NT2/D1 (cell line): Measurements from ENCODE around the gene CAD.

ENCODE experiments used
- DNase-seq: peaks from one replicate; pipeline ENCODE4 v3.0.0-alpha.2; 2011; ENCODE audit warnings: low read depth, low spot score
- H3K27me3 ChIP-seq: 2 replicates; pipeline ENCODE4 v1.6.0; 2011; ENCODE audit warnings: mild to moderate bottlenecking; ENCODE audit not compliant: insufficient read length, insufficient read depth
- H3K36me3 ChIP-seq: 2 replicates; pipeline ENCODE4 v1.6.1; 2011; ENCODE audit warnings: mild to moderate bottlenecking, low read length, mixed read lengths; ENCODE audit not compliant: insufficient read depth, insufficient read length
- H3K4me1 ChIP-seq: 2 replicates; pipeline ENCODE4 v1.5.1; 2011; ENCODE audit not compliant: insufficient read depth, insufficient read length
- H3K4me3 ChIP-seq: 2 replicates; pipeline ENCODE4 v1.5.1; 2011; ENCODE audit warnings: low read depth; ENCODE audit not compliant: insufficient read length
- H3K9ac ChIP-seq: 2 replicates; pipeline ENCODE4 v1.6.0; 2011; ENCODE audit warnings: low read depth; ENCODE audit not compliant: insufficient read length
- H3K9me3 ChIP-seq: 2 replicates; pipeline ENCODE4 v1.5.1; 2011; ENCODE audit warnings: mild to moderate bottlenecking, low read length; ENCODE audit not compliant: insufficient read depth
- SUZ12 ChIP-seq: IDR thresholded peaks from 2 replicates; pipeline ENCODE4 v1.6.1; 2011; ENCODE audit not compliant: insufficient read length, insufficient read depth; ENCODE audit errors: extremely low read depth
- YY1 ChIP-seq: IDR thresholded peaks from 2 replicates; pipeline ENCODE4 v1.6.1; 2011; ENCODE audit not compliant: insufficient read length, insufficient read depth
- ZNF274 ChIP-seq: IDR thresholded peaks from 2 replicates; pipeline ENCODE4 v1.6.1; 2011; ENCODE audit warnings: mild to moderate bottlenecking, low read depth, low read length

CAD gene

GRCh38 chr2:27261241-27261925 is 44.2 kb downstream of the CAD start:
- Histone ChIP-seq H3K36me3 (no peaks in the 10 kb centered on the region), H3K9me3 (peaks cover 4% of the 10 kb centered on the region; the same call in 1 of the 2 replicates), H3K4me3 (no peak overlapping the region), H3K4me1 (peaks cover 6% of the 10 kb centered on the region), H3K9ac (no peak overlapping the region), H3K27me3 (peaks cover 70% of the 10 kb centered on the region)
- DNase-seq: no peak
- no peak for TF ChIP-seq SUZ12
- no peak for TF ChIP-seq YY1
- no peak for TF ChIP-seq ZNF274

- H3K4me3 ChIP-seq: peak overlapping the region; percentile 49
Measured at GRCh38 chr2:27261926-27262298, 44.7 kb downstream of the CAD start.

GRCh38 chr2:27262379-27263286 is 45.5 kb downstream of the CAD start, which contains the start of gene SLC30A3:
SLC30A3 (minus strand) TSS chr2:27263047; CDS start chr2:27262906, 141 bp downstream.
- peak within 1 kb of the TSS; percentile 49 for H3K4me3 ChIP-seq
- no peaks in the 10 kb centered on the region for H3K36me3 ChIP-seq
- peaks cover 3% of the 10 kb centered on the region for H3K4me1 ChIP-seq
- no peak for DNase-seq
- H3K9me3 ChIP-seq: peaks cover 4% of the 10 kb centered on the region; the same call in 1 of the 2 replicates
- peak within 1 kb of the TSS; percentile 64 for H3K9ac ChIP-seq
- H3K27me3 ChIP-seq: peaks cover 79% of the 10 kb centered on the region
- no peak for TF ChIP-seq YY1
- no peak for TF ChIP-seq ZNF274
- TF ChIP-seq SUZ12: no peak

More at GRCh38 chr2:27261926-27262298, 44.7 kb downstream of the CAD start:
- Histone ChIP-seq H3K9ac (no peak overlapping the region), H3K36me3 (no peaks in the 10 kb centered on the region), H3K9me3 (peaks cover 4% of the 10 kb centered on the region; the same call in 1 of the 2 replicates), H3K27me3 (peaks cover 74% of the 10 kb centered on the region), H3K4me1 (peaks cover 6% of the 10 kb centered on the region)
- no peak for DNase-seq
- no peak for TF ChIP-seq YY1
- TF ChIP-seq ZNF274: no peak
- TF ChIP-seq SUZ12: peak; percentile 22

- Histone ChIP-seq H3K36me3 (no peaks in the 10 kb centered on the region), H3K9ac (peak overlapping the region; percentile 42), H3K4me1 (peaks cover 3% of the 10 kb centered on the region), H3K27me3 (peaks cover 79% of the 10 kb centered on the region), H3K9me3 (peaks cover 4% of the 10 kb centered on the region; the same call in 1 of the 2 replicates), H3K4me3 (peak overlapping the region; percentile 32)
- TF ChIP-seq ZNF274 (no peak), SUZ12 (peak; percentile 62)
- no peak for DNase-seq
Measured at GRCh38 chr2:27263287-27264252, 46.4 kb downstream of the CAD start.

GRCh38 chr2:27264253-27264752 is 47.1 kb downstream of the CAD start:
- peaks cover 4% of the 10 kb centered on the region; the same call in 1 of the 2 replicates for H3K9me3 ChIP-seq
- TF ChIP-seq SUZ12 (peak; percentile 38), ZNF274 (no peak)
- DNase-seq: no peak
- H3K27me3 ChIP-seq: peaks cover 79% of the 10 kb centered on the region
- H3K4me1 ChIP-seq: peaks cover 3% of the 10 kb centered on the region
- peak overlapping the region; percentile 30 for H3K4me3 ChIP-seq
- H3K36me3 ChIP-seq: no peaks in the 10 kb centered on the region
- H3K9ac ChIP-seq: peak overlapping the region; percentile 51

GRCh38 chr2:27264753-27265535 is 47.8 kb downstream of the CAD start:
- no peak for DNase-seq
- TF ChIP-seq SUZ12: no peak
- TF ChIP-seq YY1: no peak
- TF ChIP-seq ZNF274: no peak
- Histone ChIP-seq H3K4me1 (peaks cover 3% of the 10 kb centered on the region), H3K4me3 (peak overlapping the region; percentile 30), H3K9ac (peak overlapping the region; percentile 51), H3K36me3 (no peaks in the 10 kb centered on the region), H3K9me3 (peaks cover 4% of the 10 kb centered on the region; the same call in 1 of the 2 replicates), H3K27me3 (peaks cover 73% of the 10 kb centered on the region)
